H1 (cell line): ENCODE measurements around the gene MDM4. TPM values are rescaled to one million over a fixed set of nuclear protein-coding genes. Genes with fewer than 3 reads are reported as not detected.

Experiments
- CHD1 ChIP-seq: IDR thresholded peaks from 2 replicates; pipeline ENCODE4 v1.6.1; 2012; ENCODE audit warnings: low read depth, low read length, improper control_type of control experiment
- CREB1 ChIP-seq: IDR thresholded peaks from 2 replicates; pipeline ENCODE4 v1.6.1; 2012; ENCODE audit warnings: inconsistent platforms
- EZH2 ChIP-seq: fragments of 200-600 bp; sonication (generic); IDR thresholded peaks from 2 replicates; pipeline ENCODE4 v1.7.1; 2012; ENCODE audit warnings: low read depth, mild to moderate bottlenecking, moderate library complexity, low read length, inconsistent platforms; ENCODE audit not compliant: severe bottlenecking
- POU5F1 ChIP-seq: IDR thresholded peaks from 2 replicates; pipeline ENCODE4 v1.6.1; 2011; ENCODE audit warnings: low read depth, mild to moderate bottlenecking, low read length, moderate library complexity
- RFX5 ChIP-seq: IDR thresholded peaks from 2 replicates; pipeline ENCODE4 v1.6.1; 2011; ENCODE audit warnings: low read depth, low read length, improper control_type of control experiment, borderline replicate concordance
- SP2 ChIP-seq: IDR thresholded peaks from 2 replicates; pipeline ENCODE4 v1.6.1; 2012; ENCODE audit warnings: mild to moderate bottlenecking, low read length, inconsistent platforms
- SUZ12 ChIP-seq: fragments of 200-600 bp; sonication (generic); IDR thresholded peaks from 2 replicates; pipeline ENCODE4 v1.6.1; 2012; ENCODE audit warnings: mild to moderate bottlenecking, inconsistent platforms, low read length, moderate library complexity, mixed read lengths
- polyA plus RNA-seq, 7 experiments: library from polyadenylated mRNA; depleted of rRNA in 3 of 7; stranded (reverse) in 5 of 7; unstranded in 2 of 7; fragments of >200 nt in 5 of 7; fragments of 200-250 nt in 2 of 7; gene quantifications; 1 replicate in 5 of 7; 2 replicates in 1 of 7; 4 replicates in 1 of 7; pipeline versions ENCODE4 v1.2.1 to v1.2.3, GENCODE V29; 2011 to 2013; ENCODE audit warnings: missing spikeins in 2 of 7, mixed read lengths in 2 of 7
- total RNA-seq: library from RNA; stranded (reverse); fragmentation: NEBNext Ultra II Directional; extraction: Animal tissue kit (Norgen Biotek cat#: 25700); gene quantifications from 2 replicates; pipeline ENCODE4 v1.2.1, GENCODE V29; 2021

Gene MDM4
- total and polyA plus RNA-seq, 2 of the 8 experiments (the other 6 are each of a cell fraction or from before 2014, with no cell fraction given), result 10.8 to 84.9 TPM

- no peak for TF ChIP-seq RFX5
- TF ChIP-seq EZH2, result no peak
- TF ChIP-seq POU5F1, result no peak
- no peak for TF ChIP-seq SUZ12
- TF ChIP-seq CHD1, result no peak
- TF ChIP-seq SP2, result no peak
- no peak for TF ChIP-seq CREB1
- TF ChIP-seq, all 59 proteins: peak for 0
These were observed 40.4 kb upstream of the MDM4 start (continued) for GRCh38 chr1:204475656-204476432.
